Retina (tissue), 1 donor: ENCODE data around the gene FKBP5.

Source experiments
- DNase-seq: peaks from one replicate; pipeline ENCODE4 v3.0.0-alpha.2; 2016

FKBP5 gene

DNA sequence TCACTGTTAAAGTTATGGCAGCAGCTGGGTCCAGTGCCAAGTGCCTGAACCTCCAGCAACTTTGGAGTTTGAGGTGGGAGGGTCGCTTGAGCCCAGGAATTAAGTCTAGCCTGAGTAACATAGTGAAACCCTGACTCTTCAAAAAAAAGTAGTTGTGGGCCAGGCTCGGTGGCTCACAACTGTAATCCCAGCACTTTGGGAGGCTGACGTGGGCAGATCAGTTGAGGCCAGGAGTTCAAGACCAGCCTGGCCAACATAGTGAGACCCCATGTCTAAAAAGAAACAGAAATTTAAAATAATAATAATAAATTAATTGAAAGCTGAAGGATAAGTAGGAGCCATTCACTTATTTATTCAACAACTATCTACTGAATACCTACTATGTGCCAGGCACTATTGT, 33.8 kb downstream of the FKBP5 start:
- no peak for DNase-seq

DNA sequence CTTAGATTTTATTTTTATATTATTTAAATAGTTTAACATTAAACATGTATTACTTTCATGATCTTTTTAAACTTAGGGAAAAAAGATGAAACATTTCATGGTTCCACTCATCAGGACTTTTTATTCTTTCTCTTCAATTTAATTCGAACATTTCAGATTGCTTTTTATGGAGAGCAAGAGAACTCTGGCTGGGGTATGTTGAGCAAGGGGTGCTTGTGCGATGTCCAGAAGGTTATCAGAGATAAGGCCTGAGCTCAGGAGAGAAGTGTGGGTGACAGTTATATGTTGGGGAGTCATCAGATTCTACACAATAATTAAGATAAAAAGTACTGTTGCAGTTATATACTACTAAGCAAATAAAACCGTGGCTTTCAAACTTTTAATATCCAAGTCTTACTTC, 37.5 kb downstream of the FKBP5 start:
- DNase-seq, result no peak

DNA sequence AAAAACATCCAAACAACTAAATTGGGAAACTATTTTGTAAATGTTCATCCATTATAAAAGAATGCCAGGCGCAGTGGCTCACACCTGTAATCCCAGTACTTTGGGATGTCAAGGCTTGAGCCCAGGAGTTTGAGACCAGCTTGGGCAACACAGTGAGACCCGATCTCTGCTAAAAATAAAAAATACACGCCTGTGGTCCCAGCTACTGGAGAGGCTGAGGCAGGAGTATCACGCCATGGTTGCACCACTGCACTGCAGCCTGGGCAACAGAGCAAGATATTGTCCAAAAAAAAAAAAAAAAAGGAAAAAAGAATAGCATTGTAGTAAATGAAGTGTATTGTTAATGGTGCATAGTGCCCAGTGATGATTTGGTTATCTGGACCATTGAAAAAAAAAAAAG, 38.7 kb downstream of the FKBP5 start:
- DNase-seq, result no peak

- no peak for DNase-seq
Measured at GRCh38 chr6:35648203-35648602, 40.5 kb downstream of the FKBP5 start.

DNA sequence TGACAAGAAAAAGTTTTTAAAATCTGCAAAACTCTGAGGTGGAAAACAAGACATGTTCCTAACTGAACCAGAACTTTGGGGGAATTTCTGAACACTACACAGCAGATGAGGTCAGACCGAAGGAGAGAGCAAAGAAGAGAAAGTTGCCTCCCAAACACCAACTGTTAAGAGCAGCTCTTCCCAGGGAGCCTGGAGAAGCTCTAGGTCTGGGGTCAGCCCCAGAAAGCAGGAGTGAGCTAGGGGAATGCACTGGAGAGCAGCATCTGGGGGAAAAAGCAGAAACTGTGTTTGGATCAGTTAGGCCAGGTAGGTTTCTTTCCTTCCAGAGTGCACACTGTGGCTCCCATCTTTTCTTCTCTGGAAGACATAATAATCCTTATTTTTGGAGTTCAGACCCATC, 41.3 kb downstream of the FKBP5 start:
- no peak for DNase-seq

DNA sequence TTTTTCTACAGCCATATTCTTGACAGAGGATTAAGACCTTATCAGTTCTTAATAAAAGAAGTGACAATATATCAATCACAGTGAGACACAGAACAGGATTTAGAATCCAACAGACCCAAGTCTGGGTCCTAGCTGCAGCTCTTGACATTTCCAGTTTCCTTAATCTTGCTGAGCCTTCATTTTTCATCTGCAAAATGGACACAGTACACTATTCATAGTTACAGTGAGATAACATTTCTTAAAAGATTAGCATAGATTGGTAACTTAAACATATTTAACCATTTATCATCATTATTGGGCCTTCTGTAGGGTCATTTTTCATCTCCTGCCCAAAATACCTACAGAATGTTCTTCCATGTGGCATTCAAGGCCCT, 45.6 kb downstream of the FKBP5 start:
- no peak for DNase-seq

GRCh38 chr6:35642471-35643161, 46.1 kb downstream of the FKBP5 start:
- DNase-seq, result no peak

DNA sequence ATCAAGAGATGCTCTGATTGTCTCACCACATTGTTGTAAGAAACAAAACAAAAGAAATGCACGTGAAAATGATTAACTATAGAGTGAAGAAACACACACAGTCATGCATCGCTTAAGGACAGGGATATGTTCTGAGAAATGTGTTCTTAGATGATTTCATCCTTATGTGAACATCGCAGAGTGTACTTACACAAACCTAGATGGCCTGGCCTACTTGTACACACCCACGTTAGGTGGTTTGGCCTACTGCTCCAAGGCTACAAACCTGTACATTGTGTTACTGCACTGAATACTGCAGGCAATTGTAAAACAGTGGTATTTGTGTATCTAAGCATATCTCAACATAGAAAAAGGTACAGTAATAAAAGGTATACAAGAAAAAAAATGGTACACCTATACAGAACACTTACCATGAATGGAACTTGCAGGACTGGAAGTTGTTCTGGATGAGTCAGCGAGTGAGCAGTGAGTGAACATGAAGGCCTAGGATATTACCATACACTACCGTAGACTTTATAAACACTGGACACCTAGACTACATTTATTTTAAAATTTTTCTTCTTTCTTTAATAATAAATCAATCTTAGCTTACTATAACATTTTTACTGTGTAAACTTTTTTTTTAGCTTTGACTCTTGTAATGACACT, 48.6 kb downstream of the FKBP5 start:
- DNase-seq, result no peak

- DNase-seq, result no peak
Measured at GRCh38 chr6:35638679-35639078, 50.0 kb downstream of the FKBP5 start.

DNA sequence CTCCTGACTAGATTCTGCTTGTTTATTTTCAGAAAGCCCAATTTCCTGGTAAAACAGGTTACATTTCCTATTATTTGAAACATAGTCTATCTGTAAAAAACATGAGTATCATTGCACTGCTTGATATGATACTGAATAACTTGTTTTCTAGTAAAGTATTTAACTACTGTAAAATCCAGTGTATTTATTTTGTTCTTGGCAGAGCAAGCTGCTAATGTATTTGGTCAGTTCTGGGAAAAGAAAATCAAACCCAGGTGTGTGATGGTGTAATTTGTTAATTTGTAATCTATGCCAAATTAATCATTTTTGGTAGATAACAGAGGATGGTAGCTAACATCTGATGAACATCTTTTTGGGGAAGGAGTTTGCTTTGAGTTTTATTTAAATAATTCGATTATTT, 50.8 kb downstream of the FKBP5 start:
- DNase-seq, result no peak

DNA sequence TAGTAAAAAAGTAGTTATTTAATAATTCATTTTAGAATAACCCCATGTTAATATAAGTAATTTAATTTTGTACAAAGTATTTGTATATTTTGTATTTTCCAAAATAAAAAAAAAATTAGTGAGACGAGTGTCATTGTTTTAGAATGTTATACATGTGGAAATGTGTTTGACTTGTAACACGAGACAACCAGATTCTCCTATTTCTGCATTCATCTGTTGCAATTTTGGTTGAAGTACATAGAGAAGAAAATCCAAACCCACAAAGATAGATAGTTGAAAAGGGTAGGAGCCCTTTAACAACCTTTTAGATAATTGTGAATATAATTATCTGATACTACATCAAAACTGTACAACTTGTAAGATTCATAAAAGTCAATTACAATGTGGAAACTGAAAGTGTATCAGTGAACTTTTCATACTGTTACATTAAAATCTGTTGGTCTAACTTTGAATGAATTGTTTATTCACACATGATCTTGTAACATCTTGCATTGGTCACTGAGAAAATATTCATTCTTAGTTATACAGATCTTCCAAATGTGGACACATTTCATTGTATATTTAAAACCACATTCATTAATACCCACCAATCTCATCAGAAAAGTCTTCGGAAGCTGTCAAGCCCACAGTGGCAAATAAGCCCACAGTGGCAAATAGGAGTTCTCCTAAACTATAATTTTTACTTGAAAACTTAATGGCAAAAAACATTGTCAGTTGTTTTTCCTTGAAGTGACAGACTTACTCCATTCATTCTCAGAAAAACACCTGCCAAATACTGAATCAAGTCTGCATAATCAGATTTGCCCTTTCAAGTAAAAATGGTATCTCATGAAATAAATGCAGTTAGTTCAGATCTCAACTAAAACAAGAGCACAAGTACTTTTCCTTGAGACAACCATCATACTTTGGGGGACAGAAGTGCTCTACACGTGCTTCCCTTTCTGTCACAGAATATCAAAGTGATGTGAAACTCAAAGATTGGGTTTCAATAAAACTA, 52.8 kb downstream of the FKBP5 start:
- no peak for DNase-seq

GRCh38 chr6:35634316-35634715, 54.4 kb downstream of the FKBP5 start:
- no peak for DNase-seq

DNA sequence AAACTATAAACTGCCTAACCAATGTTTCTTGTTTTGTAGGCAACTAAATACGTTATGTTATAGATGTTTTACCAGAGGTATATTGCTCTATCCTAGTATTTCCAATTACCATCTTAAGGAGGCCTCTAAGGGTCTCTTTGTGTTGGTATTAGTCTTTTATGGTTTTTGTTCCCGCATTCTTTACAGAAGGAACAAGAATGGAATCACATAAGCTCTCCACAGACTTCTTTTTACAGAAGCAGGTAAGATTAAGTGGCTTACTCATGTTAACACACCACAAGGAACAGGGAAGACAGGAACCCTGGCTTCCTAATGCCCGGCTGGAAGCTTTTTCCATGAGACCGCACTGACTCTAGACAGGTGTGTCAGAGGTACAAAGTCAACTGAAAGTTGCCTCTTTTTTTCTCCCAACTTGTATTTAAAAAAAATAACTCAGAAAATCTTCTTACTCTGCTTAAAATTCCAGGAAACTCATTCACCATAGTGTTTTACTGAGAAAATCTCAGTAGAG, 55.1 kb downstream of the FKBP5 start:
- DNase-seq, result no peak

DNA sequence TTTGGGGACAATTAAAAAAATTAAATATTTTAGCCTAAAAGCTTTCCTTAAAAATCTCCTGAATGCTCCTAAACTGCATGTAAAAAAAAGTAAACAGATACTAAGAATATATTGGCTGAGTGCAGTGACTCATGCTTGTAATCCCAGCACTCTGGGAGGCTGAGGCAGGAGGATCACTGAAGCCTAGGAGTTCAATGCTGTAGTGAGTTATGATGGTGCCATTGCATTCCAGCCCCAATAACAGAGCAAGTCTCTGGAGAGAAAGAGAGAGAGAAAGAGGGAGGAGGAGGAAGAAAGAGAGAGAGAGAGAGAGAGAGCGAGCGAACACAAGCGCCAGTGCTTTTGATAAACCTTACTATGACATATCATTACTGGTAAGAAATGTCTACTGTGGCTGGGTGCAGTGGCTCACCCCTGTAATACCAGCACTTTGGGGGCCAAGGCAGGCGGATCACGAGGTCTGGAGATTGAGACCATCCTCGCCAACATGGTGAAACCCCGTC, 58.8 kb downstream of the FKBP5 start:
- no peak for DNase-seq

- DNase-seq, result no peak
Measured at GRCh38 chr6:35626401-35626800, 62.3 kb downstream of the FKBP5 start.

GRCh38 chr6:35624341-35625070, 64.2 kb downstream of the FKBP5 start:
- DNase-seq, result no peak

DNA sequence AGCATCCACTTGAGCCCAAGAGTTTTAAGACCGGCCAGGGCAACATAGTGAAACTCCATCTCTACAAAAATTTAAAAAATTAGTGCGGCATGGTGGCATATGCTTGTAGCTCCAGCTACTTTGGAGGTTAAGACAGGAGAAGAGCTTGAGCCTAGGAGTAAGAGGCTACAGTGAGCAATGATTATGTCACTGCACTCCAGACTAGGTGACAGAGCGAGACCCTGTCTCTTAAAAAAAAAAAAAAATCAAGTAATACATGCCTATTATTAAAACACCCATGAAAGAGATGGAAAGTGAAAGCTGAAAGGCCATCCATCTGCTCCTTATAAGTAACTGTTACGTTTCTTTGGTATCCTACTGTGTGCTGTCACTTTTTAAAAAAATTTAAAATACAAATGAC, 66.4 kb downstream of the FKBP5 start:
- no peak for DNase-seq

DNA sequence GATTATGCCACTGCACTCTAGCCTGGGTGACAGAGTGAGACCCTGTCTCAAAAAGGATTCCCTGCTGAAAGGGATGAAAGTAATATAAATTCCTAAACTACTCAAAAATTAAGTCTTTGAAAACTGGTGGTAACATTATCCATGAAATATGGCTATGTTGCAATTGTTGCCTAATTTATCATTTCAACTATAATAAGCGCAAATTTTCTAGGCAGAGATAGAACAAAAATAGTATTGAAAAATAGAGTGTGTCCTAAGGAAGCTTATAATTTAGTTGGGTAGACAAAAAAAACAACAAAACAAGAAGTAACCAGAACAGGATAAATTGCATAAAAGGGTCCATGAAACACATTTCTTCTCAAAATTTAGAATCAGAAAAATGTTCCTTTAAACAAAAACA, 68.0 kb downstream of the FKBP5 start:
- DNase-seq, result no peak

DNA sequence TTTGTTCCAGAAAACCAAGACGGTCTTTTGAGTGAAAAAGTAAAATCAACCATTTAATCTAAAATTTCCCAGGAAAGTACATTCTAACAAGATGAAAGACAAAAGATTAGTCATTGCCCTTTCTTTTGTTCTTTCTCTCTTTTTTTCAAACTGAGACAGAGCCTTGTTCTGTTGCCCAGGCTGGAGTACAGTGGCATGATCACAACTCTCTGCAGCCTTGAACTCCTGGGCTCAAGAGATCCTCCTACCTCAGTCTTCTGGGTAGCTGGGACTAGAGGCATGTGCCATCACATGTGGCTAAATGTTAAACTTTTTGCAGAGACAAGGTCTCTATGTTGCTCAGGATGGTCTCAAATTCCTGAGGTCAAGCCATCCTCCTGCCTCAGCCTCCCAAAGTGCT, 75.0 kb downstream of the FKBP5 start:
- no peak for DNase-seq

DNA sequence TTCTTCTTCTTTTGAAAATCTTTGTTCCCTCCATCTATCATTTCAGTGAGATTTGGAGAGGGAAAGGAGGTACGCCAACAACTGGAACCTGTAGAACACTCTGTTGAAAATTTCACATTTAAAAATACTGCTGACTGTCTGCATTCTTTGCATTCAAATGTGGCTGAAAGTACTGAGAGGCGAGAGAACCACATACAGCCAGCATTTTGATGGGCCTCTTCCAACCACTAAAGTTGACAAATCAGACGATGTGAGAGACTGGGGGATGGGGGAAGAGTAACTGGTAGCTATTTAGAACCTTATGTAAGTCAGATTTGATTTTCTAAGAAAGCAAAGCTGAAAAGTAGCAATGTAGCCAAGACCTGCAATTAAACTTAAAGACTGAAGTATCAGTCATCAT, 77.5 kb downstream of the FKBP5 start:
- no peak for DNase-seq

DNA sequence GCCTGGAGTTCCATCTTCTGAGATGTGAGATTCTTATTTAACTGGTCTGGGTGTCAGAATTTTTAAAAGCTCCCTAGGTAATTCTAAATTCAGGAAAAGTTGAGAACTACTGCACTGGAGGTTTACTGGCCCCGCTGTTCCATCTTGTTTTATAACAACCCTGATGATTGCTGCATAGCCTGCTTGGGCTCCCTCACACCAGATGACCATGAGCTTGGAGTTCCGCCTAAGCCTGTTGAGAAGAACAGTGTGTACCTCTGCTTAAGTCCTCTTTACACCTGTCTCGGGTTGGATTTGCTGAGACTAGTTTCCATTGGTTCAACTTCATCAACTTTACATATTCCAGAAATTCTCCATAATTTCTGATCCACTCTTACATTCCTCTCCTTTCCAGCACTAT, 77.9 kb downstream of the FKBP5 start:
- no peak for DNase-seq

GRCh38 chr6:35609588-35609987, 79.1 kb downstream of the FKBP5 start:
- DNase-seq, result no peak
